NCI-H128 (cell line): ENCODE measurements around the gene WDR33.
"Not testable (repeated sequence)": the region's sequence is repeated elsewhere in the genome, so short reads cannot be mapped to it uniquely, and the experiment has no call there.

Experiments
- DNase-seq: peaks from one replicate; lab custom pipeline; 2025; ENCODE audit not compliant: unreplicated experiment; lab: John Stamatoyannopoulos, UW

Gene WDR33

DNA sequence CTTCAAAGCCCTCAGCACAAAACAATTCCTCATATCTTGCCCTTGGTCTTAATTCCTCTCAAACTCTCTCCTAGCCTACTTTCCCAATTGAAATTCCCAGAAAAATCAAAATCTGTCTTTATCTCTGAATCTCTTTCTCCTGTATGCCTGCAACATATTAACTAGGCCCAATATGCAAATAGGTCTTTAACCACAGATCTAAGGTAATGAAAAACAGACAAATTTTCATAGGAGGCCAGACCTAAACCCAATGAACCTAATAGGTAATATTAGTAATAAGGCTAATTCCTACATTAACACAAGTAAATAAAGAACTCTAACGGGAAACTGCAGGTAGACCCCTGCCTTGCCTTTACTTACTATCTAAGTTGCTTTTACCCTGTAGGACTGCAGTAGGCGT lies 41.4 kb downstream of the WDR33 start:
- DNase-seq = no peak

GRCh38 chr2:127768775-127769479 lies 42.0 kb downstream of the WDR33 start:
- no peak for DNase-seq

- no peak for DNase-seq
Observed at GRCh38 chr2:127763776-127764175, 47.2 kb downstream of the WDR33 start.

- no peak for DNase-seq
Observed at GRCh38 chr2:127762846-127763245, 48.1 kb downstream of the WDR33 start.

DNA sequence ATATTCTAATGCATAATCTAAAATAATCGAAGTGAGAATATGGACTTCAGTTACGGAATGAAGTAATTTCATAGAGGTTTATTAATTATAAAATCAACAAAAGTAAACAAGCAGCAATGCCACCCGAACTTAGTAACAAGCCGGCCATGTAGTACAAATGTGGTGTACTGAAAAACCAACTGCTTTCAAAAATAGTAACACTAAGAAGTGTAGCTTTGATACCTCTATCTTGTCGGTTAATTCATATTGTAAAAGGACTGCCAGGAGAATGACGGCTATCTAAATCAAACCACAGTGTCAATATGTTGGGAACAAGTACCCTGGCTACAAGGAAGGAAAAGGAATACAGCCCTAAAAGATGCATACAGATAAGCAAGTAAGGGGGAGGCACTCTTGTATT lies 48.5 kb downstream of the WDR33 start:
- no peak for DNase-seq

- DNase-seq = no peak
Observed at GRCh38 chr2:127759931-127760330, 51.0 kb downstream of the WDR33 start.

GRCh38 chr2:127754186-127754585 lies 56.8 kb downstream of the WDR33 start:
- no peak for DNase-seq

DNA sequence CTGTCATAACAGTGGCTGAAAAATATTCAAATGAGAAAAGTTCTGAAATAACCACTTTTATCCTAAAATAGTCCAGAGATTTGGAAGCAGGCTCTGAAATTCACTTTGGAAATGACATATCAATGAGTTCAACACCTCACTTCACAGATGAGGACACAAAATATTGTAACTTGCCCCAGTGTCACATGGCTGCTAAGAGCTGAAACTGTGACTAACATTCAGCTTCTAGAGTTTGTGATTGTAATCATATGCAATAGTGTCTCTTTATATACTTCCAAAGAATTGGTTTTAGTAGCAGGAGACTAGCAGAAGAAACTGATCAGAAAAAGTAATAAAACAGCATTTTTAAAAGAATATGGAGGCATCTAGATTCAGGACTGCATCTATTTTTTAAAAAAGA lies 57.6 kb downstream of the WDR33 start:
- DNase-seq = no peak

DNA sequence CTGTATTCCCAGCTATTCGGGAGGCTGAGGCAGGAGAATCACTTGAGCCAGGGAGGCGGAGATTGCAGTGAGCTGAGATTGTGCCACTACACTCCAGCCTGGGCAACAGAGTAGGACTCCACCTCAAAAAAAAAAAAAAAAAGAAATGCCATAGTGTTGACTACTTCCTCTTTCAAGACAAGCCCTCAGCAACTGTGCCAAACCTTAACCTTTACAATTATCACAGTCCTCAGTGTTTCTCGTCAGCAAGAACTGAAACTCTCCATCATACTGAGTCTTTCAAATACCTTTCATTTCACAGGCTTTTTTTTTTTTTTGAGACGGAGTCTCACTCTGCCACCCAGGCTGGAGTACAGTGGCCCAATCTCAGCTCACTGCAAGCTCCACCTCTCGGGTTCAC lies 61.4 kb downstream of the WDR33 start:
- not testable (repeated sequence) for DNase-seq

DNA sequence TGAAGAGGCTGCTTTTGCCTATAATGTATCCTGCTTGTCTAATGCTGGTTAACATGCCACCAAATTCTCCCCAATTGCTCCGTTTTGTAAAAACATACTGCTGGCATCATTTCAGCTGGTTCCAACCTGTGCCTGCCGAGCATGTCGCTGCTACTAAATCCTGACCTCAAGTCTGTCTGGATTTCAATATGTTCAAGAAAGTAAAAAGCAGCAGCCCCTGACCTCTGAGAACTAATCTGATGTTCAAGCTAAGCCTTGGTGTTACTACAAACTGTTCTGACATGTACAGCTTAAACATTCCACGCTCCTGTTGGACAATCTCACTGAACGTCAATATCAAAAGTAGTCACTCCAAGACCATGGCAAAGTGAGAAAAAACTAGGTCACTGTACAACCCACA lies 63.4 kb downstream of the WDR33 start:
- no peak for DNase-seq

- DNase-seq = no peak
Observed at GRCh38 chr2:127743477-127744026, 67.4 kb downstream of the WDR33 start.

DNA sequence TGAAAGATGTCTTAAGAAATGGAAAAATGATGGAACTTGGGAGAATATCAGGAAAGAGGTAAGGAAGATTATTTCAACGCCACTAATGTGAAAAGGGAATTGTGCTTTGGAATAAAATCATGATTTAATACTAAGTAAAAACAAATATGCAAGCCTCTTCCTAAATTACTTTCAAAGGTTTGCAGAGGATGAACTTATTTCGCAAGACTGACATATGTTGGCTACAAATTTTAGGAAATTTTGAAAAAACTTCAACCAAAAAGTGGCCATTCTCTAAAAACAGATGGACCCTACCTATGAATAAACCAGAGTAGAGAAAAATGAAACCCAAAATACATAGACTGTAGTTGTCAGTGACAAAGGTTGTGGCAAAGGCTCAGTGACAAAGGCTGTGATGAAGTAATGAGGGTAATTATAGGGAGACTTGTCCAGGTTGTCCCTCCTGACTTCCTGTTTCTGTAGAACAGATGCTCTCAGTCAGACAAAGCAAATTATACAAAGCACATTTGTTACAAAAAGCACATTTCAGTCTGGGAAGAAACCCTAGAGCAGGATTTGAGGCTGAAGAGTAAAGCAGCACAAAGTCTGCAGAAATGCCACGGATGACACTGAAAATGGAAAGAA lies 70.2 kb downstream of the WDR33 start:
- DNase-seq = no peak

- DNase-seq = no peak
Observed at GRCh38 chr2:127739800-127740199, 71.2 kb downstream of the WDR33 start.

- no peak for DNase-seq
Observed at GRCh38 chr2:127737892-127738291, 73.1 kb downstream of the WDR33 start.

DNA sequence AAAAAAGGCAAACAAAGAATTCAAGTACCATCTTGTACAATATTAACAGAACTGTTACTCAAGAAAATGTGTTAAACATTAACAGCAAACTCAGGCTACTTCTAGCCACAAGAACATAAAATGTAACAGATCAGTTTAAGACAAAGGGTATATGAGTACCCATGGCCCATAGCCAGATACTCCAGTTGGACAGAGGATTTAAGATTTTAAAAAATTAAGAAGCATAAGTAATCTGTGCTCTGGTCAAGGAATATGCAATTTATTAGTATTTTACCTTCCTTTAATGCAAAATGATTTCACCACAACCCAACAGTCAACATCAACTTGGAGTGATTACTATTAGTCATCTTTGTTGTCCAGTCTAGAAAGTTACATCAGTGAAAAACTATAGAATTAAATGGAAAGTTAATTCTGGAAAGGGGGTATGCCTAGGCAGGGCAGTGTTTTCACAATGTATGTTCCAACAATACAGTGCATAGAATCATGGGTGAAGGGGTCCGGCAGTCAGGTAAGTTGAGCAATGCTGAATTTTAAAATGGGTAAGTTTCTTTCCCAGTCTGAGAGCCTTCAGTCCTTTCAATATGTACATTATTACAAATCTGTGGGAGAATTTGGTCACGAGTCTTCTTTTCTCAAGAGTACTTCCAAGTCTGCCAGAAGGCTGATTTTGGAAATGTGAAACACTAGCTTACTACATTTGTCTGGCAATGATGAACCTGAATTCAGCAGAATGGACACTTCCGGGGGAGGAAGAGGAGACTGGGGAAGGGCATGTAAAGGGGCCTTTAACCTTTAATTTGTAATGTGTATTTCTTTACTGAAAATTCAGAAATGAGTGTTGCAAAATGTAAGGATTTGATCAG lies 75.2 kb downstream of the WDR33 start:
- DNase-seq = no peak

- no peak for DNase-seq
Observed at GRCh38 chr2:127735044-127735443, 75.9 kb downstream of the WDR33 start.

DNA sequence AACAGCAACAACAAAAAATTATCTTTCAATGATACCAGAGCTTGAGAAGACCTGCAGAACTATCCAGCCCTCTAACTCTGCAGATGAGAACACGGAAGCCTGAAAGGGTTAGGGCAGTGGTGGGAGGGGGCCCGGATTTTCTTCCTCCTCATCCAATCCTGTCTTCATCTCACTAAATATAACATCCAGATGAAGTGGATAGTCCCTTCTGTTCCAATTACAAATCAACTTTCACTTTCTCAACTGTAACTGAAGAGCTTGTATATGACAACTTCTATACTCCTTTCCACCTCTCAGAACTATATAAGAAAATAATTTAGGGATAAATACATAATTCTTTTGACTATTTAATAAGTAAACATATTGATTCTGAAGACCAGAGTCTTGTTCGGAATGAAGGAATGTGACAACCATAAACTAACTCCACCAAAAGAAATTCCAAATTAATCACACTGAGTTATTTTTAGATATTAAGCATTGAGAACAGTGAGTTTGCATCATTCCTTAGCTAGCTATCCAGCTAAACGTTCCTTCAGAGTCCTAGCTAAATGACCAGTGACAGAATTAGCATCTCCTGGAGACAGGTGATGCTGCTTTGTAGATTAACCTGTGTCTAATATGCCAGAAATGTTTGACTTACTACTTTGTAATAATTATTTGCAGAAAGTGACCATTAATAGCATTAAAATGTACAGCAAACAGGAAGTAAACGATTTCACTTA lies 77.0 kb downstream of the WDR33 start:
- DNase-seq = no peak

GRCh38 chr2:127733113-127733815 lies 77.7 kb downstream of the WDR33 start:
- no peak for DNase-seq

- no peak for DNase-seq
Observed at GRCh38 chr2:127726158-127726880, 84.7 kb downstream of the WDR33 start.

- no peak for DNase-seq
Observed at GRCh38 chr2:127722807-127723206, 88.2 kb downstream of the WDR33 start.
